Activated naive CD4-positive, alpha-beta T cell treated with anti-CD3 and anti-CD28 coated beads, Interleukin-2, amount 50 U/mL, for 16 hours (primary cell): ENCODE measurements around the gene UPK3A.

Source experiments
- DNase-seq: peaks from one replicate; pipeline ENCODE4 v3.0.0-alpha.2; 2020

The UPK3A gene

GRCh38 chr22:45332001-45332400 is 47.3 kb downstream of the UPK3A start:
- no peak for DNase-seq

GRCh38 chr22:45334068-45334467 is 49.3 kb downstream of the UPK3A start:
- no peak for DNase-seq

GRCh38 chr22:45334528-45334927 is 49.8 kb downstream of the UPK3A start:
- no peak for DNase-seq

GRCh38 chr22:45335021-45335818 is 50.5 kb downstream of the UPK3A start:
- no peak for DNase-seq

- DNase-seq, result no peak
These were observed 51.2 kb downstream of the UPK3A start for GRCh38 chr22:45335854-45336522.

- no peak for DNase-seq
These were observed 52.3 kb downstream of the UPK3A start for GRCh38 chr22:45336971-45337431.

- DNase-seq, result no peak
These were observed 52.8 kb downstream of the UPK3A start for GRCh38 chr22:45337536-45337935.

- DNase-seq, result no peak
These were observed 54.0 kb downstream of the UPK3A start for GRCh38 chr22:45338795-45339194.

GRCh38 chr22:45340323-45340722 is 55.6 kb downstream of the UPK3A start:
- no peak for DNase-seq

GRCh38 chr22:45341498-45341897 is 56.7 kb downstream of the UPK3A start:
- DNase-seq, result peak; percentile 71

- DNase-seq, result no peak
These were observed 58.4 kb downstream of the UPK3A start for GRCh38 chr22:45343143-45343542.

GRCh38 chr22:45344334-45344733 is 59.6 kb downstream of the UPK3A start:
- no peak for DNase-seq
